ENCODE data around the gene CCDC61.

The CCDC61 gene

GRCh38 chr19:45990113-45990728 is 5.0 kb upstream of the CCDC61 start:
- TF ChIP-seq CTCF (IDR thresholded peaks at IDR 0.05; ENCODE audit: borderline replicate concordance, control extremely low read depth, extremely low read depth, insufficient read depth, missing control alignments), result no peak
- no peak for DNase-seq (ENCODE audit: low spot score)
- in situ Hi-C loops (cut with MboI; ENCODE audit: low sequenced_read_pairs, unreplicated experiment), result no loop called here

- DNase-seq (ENCODE audit: low spot score), result no peak
- in situ Hi-C loops (cut with MboI; ENCODE audit: low sequenced_read_pairs, unreplicated experiment), result no loop called here
Measured at GRCh38 chr19:45994456-45994997, 740 bp upstream of the CCDC61 start.

GRCh38 chr19:45995715-45996385 is 583 bp downstream of the CCDC61 start:
- TF ChIP-seq CTCF (IDR thresholded peaks at IDR 0.05; ENCODE audit: borderline replicate concordance, control extremely low read depth, extremely low read depth, insufficient read depth, missing control alignments), result no peak
- in situ Hi-C loops (cut with MboI; ENCODE audit: low sequenced_read_pairs, unreplicated experiment), result no loop called here
- DNase-seq (ENCODE audit: low spot score), result no peak

More at GRCh38 chr19:45994456-45994997, 740 bp upstream of the CCDC61 start:
- TF ChIP-seq CTCF (IDR thresholded peaks at IDR 0.05; ENCODE audit: borderline replicate concordance, control extremely low read depth, extremely low read depth, insufficient read depth, missing control alignments), result no peak

GRCh38 chr19:45996933-45997332 is 1.7 kb downstream of the CCDC61 start:
- TF ChIP-seq CTCF (IDR thresholded peaks at IDR 0.05; ENCODE audit: borderline replicate concordance, control extremely low read depth, extremely low read depth, insufficient read depth, missing control alignments), result no peak
- no peak for DNase-seq (ENCODE audit: low spot score)
- in situ Hi-C loops (cut with MboI; ENCODE audit: low sequenced_read_pairs, unreplicated experiment), result no loop called here

- in situ Hi-C loops (cut with MboI; ENCODE audit: low sequenced_read_pairs, unreplicated experiment), result no loop called here
- no peak for TF ChIP-seq CTCF (IDR thresholded peaks at IDR 0.05; ENCODE audit: borderline replicate concordance, control extremely low read depth, extremely low read depth, insufficient read depth, missing control alignments)
- DNase-seq (ENCODE audit: low spot score), result no peak
Measured at GRCh38 chr19:45998834-45999233, 3.6 kb downstream of the CCDC61 start.

- no peak for DNase-seq (ENCODE audit: low spot score)
- in situ Hi-C loops (cut with MboI; ENCODE audit: low sequenced_read_pairs, unreplicated experiment), result no loop called here
- no peak for TF ChIP-seq CTCF (IDR thresholded peaks at IDR 0.05; ENCODE audit: borderline replicate concordance, control extremely low read depth, extremely low read depth, insufficient read depth, missing control alignments)
Measured at GRCh38 chr19:45999653-46000121, 4.4 kb downstream of the CCDC61 start.

All from GM13976 (cell line).